Stimulated activated CD4-positive, alpha-beta T cell treated with anti-CD3 and anti-CD28 coated beads, Interleukin-1b, Interleukin-23, amount 100 ng/mL, for 48 hours (primary cell): ENCODE results near the gene C1QTNF9.
"Not testable (repeated sequence)": the region's sequence is repeated elsewhere in the genome, so short reads cannot be mapped to it uniquely, and the experiment has no call there.

Experiments
- DNase-seq: peaks from one replicate; pipeline ENCODE4 v3.0.0-alpha.2; 2020

The C1QTNF9 gene

DNA sequence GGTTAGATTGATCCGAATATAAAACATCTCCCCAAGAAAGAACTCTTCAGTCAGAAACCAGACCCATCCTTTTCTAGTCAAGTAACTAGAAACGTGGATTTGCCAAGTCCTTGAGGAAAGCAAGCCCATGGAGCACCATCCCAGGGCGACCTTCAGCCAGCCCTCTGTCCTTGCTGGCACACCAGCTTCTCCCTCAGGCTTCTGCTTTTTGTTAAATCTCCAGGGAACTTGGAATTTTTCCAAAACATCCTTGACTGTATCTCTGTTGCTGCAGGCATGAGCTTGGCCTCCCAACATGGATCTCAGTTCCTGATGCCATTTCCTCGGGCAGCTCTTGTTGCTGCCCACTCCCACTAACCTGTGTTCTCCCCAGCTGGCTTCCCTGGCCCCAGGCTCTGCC lies 27.1 kb upstream of the C1QTNF9 start:
- DNase-seq, result no peak

DNA sequence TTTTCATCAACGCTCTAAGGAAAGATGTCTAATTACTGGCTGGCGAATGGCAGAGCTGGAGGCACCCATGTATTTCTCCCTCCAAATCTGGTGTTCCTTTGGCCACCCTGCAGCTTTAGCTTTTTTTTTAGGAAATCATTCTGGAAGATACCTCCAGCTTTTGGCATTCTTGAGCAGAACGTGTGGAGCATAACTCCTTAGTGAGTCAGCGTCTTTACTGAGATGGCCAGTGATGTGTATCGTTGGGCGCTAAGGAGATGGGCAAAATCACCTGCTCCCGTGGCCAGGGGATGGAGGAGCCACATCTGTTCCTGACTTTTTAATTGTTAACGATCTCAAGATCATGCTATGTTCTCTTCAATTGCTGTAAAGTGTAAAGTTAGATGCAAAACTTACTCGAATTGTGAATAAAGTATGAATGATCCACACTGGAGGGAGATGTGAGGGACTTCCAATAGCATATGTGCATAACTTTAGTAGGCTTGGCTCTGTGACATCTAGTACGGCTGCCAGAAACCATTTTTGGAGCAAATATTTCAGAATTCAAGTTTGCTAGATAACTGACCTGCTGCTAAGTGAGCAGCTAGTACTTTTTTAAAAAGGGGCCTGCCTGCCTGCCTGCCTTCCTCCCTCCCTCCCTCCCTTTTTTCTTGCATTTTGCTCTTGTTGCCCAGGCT lies 24.4 kb upstream of the C1QTNF9 start:
- DNase-seq, result no peak

DNA sequence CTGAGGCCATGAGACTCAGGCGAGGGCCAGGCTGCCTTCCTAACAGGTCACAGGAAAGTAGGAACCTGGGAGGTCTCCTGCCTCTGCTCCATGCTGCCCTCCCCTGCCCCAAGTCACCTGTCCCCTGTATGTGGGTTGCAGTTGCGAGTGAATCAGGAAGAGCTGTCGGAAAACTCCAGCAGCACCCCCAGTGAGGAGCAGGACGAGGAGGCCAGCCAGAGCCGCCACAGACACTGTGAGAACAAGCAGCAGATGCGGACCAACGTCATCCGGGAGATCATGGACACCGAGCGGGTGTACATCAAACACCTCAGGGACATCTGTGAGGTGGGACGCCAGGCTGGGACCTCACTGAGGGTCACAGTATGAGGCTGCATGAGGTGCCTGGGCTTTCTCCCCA lies 22.8 kb upstream of the C1QTNF9 start:
- no peak for DNase-seq

DNA sequence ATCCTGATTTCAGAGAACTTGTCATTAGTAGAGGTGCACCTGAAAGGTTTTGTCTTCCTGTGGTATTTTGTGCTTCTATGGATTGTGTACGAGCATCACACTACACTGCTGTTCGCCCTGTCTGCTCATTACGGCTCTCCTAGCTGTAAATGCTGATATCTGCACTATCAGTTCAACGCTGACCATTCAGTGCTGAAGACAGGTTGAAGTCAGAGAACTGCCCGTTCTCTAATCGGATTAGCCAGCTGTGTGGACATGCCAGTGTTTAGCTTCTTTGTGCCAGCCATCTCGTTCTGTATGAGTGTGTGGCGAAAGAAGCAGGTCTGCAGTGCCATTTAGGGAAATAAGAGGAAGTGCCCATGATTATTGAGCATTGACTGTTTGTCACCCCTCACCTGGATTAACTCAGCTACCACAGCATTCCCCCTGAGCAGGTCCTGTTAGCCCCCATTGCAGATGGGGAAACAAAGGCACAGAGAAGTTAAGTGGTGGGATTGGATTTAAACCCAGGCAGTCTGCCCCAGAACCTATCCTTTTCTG lies 21.6 kb upstream of the C1QTNF9 start:
- no peak for DNase-seq

DNA sequence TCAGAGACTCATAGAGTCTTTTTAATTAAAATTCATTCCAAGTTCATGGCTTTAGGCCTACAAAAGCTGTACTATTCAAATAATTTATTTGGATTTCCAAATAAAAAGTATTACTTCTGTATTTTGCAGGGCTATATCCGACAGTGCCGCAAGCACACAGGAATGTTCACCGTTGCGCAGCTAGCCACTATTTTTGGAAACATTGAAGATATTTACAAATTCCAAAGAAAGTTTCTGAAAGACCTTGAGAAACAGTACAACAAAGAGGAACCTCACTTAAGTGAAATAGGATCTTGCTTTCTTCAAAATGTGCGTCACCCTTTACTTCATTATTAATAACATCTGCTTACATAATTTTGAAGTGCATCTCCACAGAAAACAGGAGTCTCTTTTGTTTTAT lies 20.5 kb upstream of the C1QTNF9 start:
- no peak for DNase-seq

- DNase-seq, result no peak
Observed at GRCh38 chr13:24290280-24290932, 19.0 kb upstream of the C1QTNF9 start.

- no peak for DNase-seq
Observed at GRCh38 chr13:24292481-24292880, 16.9 kb upstream of the C1QTNF9 start.

DNA sequence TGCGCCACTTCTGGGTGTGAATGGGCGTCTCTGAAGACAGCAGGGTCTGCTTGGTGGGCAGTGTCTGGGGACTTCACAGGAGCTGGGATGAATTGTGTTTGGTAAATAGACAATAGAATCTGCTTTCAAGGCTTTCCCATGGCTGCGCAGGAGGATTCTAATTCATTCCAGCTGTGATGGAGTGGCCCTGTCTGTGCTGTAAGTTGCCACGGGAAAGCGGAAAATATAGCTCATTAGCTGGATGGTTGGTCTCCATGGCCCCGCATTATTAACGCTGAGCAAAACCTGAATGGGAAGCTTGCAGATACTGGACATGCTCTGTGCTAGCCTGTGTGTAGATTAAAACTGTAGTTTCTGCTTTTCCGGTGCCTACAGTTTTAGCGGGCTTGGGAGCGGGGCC lies 15.6 kb upstream of the C1QTNF9 start:
- no peak for DNase-seq

DNA sequence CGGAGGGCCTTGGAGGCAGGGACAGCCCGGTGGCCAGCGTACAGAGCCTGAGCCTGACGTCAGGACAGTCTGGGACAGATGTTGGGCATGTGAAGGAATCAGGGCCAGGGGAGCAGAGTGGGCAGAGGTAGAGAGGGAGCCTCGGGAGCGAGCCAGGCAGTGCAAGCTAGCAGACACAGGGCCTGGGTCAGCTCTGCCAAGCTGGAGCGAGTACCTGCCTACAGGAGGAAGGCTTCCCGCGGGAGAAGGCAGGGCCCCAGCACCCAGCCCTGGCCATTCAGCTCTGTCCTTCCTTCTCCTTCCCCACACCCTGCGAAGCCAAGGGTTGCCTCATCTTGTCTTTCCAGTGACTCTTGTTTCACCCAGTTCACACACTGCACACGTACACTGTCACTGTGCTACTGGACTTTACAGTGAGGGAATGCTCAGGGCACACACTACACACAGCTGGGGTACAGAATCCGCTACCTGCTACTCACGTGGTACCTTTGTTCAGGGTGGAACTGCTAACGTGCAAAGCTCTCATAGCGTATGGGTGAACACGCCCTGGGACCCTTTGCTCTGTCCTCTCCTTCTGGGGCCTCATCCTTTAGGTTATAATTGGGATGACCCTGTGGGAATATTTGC lies 9.8 kb upstream of the C1QTNF9 start:
- no peak for DNase-seq

DNA sequence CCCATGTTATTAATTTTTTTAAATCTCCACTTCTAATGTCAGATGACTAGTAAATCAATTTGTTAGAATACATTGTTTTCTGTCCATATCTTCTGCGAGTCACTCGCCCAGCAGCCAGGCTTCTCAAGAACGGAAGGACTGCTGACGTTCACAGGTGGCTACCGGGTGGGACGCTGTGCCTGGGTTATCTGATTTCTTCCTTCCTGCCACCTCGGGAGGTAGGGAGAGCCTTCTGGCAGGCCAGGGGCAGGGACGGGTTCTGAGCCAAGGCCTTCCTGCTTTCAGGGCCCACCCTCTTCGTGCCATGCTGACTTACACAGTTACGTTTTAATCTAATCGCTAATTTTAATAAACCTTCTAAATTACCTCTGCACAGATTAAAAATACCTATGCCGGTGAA lies 7.9 kb upstream of the C1QTNF9 start:
- DNase-seq, result no peak

DNA sequence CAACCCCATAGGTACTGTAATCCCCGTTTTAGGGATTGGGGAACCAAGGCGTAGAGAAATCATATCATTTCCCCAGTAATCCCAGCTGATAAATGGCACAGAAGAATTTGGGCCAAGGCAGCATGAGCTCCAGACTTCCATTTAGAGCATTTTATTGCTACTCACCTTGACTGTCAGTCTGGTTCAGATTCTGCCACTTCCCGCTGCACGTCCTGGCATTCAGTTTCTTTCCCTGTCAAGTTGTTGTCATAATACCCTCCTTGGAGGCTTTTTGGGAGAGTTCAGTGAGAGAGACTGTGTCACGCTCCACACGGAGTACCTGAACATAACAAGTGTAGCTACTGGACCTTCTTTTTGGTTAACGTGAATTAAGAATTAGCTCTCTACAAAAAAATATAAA lies 7.5 kb upstream of the C1QTNF9 start:
- DNase-seq, result no peak

- DNase-seq, result no peak
Observed at GRCh38 chr13:24304620-24305019, 4.8 kb upstream of the C1QTNF9 start.

DNA sequence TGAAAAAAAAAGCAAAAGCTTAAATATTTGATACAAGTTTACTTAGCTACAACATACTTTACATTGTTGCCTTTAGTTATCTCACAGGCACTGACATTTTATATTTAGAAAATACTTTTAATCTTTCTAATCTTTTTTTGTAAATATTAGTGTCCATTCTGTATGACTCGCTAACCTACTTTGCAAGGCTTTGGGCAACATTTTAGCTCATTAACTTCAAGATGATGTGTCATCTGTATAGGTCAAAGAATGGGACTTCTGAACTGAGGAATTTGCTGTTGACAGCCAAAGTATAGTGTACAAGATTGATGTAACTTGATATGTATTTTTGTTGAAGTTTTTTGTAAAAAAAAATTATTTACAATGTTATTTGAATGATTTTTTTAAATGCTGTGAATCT lies 2.7 kb upstream of the C1QTNF9 start:
- no peak for DNase-seq

DNA sequence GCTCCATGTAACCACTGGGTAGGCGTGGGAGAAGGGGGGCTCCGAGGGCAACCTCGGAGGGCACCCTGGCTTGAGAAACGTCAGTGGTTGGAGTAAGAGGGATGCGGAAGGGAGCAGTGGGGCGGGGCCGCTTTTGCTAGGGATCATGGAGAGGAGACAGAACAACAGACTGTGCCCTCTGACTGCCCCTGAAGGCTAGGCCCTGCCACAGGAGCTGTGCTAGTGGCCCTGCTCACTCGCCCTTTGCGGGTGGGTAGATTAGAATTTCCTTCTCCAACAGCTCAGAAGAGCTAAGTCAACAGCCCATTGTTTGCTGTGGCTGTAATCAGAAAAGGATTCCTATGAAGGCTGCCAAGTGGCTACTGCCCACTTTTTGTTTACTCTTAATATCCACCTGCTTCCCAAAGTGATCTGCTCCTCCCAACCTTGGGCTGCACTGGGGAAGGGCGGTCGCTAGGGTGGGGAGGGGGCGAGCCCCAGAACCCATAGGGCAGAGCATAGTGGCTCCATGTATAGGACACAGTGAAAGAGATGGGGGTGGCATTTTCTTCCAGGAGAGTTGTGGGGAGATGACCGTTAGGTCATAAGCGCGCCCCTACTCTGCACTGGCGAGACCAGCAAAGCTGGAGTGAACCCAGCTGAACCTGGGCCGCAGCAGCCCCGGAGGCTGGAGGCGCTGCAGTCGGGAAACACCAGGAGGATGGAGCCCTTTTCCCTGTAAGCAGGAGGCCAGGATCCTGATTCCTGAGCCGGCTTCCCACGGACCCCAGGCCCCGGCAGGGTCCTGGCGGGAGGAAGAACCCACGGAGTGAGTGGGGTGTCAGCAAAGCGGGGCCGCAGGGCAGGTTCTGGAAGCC lies 1.9 kb upstream of the C1QTNF9 start:
- DNase-seq, result no peak

DNA sequence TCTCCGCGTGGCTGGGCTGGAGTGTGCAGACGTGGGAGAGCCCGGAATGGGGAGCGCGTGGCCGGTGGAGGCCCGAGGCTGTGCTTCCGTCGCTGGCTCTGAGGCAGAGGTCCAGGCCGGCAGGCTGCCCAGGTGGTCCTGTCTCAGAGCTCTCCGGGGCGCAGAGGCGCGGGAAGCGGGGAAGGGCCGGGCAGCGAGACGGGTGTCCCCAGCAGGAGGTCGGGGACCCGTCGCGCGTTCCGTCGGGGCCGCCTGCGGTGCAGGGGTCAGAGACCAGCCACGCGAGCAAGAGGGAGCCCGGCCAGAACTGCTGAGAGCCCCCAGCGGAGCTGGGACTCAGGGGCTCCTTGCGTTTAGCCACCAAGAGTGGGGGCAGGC lies 1.3 kb upstream of the C1QTNF9 start:
- no peak for DNase-seq

DNA sequence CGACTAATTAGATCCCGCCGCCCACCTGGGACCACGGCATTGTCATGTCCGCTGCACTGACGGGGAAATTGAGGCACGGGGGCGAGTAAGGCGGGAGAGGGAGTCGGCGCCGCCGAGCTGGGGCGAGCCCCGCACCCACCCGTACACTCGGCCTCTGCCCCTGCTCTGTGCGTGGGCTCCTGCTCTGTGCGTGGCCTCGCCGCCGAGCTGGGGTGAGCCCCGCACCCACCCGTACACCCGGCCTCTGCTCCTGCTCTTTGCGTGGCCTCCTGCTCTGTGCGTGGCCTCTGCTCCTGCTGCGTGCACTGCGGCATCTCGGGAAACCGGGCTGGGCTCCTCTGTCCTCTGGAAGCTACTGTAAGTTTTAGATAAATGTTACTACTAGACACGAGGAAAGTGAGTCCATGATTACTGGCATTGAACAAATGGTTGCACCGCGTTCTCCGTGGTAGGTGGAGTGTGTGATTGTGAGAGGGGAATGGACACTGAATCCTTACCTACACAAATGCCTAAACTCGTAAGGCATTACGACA lies 826 bp upstream of the C1QTNF9 start:
- DNase-seq, result no peak

DNA sequence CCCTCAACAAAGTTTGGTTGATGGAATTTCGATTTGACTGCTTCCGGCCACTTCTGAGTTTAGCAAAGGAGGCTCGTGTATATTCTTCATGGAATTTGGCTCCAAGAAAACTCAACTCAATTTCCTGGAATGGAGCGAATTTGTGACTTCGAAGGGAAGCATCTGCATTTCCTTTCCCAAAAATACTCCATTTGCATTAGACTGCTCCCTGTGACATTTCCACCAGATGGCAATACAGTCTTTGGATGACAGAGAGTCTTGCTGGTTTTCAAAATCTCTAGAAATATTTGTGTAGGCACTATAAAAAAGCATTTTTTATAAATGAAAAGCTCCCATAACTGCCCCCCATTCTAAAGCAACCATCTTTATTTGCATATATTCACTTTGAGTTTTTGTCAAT lies 4.1 kb downstream of the C1QTNF9 start:
- no peak for DNase-seq

- DNase-seq, result not testable (repeated sequence)
Observed at GRCh38 chr13:24317835-24318234, 8.5 kb downstream of the C1QTNF9 start.

GRCh38 chr13:24318878-24319277 lies 9.5 kb downstream of the C1QTNF9 start:
- not testable (repeated sequence) for DNase-seq

DNA sequence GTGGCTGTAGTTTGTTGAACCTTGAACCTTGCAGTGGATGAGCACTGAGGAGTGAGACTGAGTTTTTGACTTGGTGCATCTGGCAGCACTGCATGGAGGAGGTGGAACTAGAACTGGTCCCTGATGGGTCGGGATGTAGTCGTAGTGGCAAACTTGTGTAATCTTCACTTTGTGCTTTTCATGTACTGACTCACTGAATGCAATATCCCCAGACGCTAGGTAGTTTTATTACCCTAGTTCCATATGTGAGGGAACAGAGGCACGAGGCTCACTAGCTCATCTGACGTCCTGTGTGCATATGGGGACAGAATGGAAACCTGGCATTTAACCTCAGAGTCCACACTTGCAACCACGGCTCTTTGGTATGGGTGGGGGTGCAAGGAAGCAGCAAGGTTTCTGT lies 10.3 kb downstream of the C1QTNF9 start:
- not testable (repeated sequence) for DNase-seq

DNA sequence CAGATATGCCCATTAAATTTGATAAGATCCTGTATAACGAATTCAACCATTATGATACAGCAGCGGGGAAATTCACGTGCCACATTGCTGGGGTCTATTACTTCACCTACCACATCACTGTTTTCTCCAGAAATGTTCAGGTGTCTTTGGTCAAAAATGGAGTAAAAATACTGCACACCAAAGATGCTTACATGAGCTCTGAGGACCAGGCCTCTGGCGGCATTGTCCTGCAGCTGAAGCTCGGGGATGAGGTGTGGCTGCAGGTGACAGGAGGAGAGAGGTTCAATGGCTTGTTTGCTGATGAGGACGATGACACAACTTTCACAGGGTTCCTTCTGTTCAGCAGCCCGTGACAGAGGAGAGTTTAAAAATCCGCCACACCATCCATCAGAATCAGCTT lies 12.0 kb downstream of the C1QTNF9 start:
- not testable (repeated sequence) for DNase-seq

DNA sequence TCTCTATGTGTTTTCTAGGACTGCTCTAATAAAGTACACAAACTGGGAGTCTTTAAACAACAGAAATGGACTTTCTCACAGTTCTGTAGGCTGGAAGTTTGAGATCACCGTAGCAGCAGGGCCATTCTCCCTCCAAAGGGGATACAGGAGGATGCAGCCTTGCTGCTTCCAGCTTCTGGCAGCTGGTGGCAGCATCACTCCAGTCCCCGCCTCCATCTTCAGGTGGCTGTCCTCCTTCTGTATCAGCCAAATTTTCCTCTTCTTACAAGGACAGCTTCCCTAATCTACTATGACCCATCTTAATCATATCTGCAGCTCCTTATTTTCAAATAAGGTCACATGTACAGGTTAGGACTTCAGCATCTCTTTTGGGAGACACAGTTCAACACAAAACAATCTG lies 13.1 kb downstream of the C1QTNF9 start:
- DNase-seq, result not testable (repeated sequence)
